ENCODE measurements around the gene TTLL11. TPM values are rescaled to one million over a fixed set of nuclear protein-coding genes. Genes with fewer than 3 reads are reported as not detected.
"Not testable (repeated sequence)": the region's sequence is repeated elsewhere in the genome, so short reads cannot be mapped to it uniquely, and the experiment has no call there.

TTLL11 gene
- total RNA-seq, 1 experiment from 2014 or later: 7.0 TPM

DNA sequence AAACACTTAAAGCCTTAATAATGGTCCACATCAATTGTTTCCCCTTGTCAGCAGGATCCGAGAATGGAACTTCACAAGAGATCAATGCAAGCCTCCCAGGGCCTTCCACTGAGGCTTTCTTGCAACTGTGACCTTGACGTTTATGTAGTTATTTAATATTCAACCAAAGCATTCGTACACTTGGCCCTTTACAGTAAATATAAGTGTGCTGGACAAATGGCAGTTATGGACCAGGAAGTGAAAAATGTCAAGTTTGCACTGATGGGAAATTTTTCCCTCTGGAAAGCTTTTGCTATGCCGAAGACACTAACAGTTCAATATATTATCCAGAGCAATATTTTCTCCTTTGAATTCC, 101.8 kb downstream of the TTLL11 start:
- DNase-seq (ENCODE audit: low spot score): no peak
- in situ Hi-C loops (cut with HindIII; ENCODE audit: low sequenced_read_pairs): no loop called here

DNA sequence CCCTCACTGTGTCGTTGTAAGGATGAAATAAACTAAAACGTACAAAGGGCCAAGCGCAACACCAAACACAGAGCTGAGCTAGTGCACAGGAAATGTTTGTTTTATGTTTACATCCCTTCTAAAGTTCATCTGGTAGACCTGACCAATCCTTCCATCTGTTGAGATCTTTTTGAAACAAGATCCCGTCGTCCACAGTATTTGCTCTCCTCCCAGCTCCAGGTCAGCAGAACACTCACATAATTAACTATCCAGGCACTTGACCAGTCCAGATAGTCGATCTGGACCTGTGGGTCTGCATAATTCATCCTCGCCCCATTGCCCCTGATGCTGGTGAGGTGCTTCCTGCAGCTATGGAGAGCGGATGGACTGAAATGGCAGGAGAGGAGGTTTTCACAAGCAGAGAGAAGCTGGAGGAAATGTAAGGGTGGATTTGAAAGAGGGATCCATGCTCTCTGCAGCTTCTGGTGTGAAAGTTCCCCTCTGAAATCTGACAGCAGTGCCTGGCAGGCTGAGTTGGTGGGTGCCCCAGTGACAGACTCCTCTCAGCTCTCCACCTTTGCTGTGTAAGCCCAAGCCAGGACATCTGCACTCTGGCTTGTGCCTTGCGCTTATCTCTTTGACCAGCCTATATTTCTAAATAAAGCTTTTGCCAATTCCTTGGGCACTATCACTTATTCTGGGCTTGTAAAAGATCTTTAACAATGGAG, 102.4 kb downstream of the TTLL11 start:
- in situ Hi-C loops (cut with HindIII; ENCODE audit: low sequenced_read_pairs): no loop called here
- DNase-seq (ENCODE audit: low spot score): no peak

DNA sequence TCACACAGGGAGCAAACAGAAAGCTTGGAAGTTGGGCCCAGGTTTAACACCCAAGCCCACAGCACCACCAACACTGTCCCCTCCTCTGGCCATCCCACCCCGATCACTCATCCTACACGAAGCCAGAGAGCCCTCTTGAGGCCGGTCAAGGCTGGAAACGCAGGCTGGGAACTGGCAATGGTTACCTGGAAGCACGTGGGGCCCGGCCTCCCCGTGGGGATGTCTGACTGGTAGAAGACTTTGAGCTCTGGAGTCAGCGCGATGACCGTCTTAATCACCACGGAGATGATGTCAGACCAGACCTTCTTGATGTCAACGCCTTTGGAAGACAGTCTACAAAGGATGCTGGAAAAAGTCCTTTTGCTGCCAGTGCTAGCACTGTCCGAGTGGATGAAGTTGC, 104.1 kb downstream of the TTLL11 start:
- DNase-seq (ENCODE audit: low spot score): peak; percentile 62
- in situ Hi-C loops (cut with HindIII; ENCODE audit: low sequenced_read_pairs): no loop called here

DNA sequence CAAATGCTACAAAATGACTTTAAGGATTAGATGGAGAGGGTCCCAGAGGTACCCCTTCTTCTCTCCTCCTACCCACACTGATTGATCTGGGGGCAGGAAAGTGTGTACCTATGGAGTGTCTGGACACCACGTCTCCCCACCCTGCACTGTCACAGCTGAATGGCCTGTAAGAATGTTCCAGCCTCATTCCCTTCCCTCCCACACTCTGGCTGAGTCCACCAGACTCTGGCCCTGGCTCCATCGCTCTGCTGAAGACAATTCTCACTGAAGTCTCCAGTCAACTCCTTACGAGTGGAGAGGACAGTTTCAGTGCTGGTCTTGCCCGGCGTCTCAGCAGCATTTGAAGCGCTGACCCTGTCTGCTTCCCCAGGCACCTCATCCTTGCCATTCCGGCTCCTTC, 105.8 kb downstream of the TTLL11 start:
- DNase-seq (ENCODE audit: low spot score): no peak
- in situ Hi-C loops (cut with HindIII; ENCODE audit: low sequenced_read_pairs): no loop called here

DNA sequence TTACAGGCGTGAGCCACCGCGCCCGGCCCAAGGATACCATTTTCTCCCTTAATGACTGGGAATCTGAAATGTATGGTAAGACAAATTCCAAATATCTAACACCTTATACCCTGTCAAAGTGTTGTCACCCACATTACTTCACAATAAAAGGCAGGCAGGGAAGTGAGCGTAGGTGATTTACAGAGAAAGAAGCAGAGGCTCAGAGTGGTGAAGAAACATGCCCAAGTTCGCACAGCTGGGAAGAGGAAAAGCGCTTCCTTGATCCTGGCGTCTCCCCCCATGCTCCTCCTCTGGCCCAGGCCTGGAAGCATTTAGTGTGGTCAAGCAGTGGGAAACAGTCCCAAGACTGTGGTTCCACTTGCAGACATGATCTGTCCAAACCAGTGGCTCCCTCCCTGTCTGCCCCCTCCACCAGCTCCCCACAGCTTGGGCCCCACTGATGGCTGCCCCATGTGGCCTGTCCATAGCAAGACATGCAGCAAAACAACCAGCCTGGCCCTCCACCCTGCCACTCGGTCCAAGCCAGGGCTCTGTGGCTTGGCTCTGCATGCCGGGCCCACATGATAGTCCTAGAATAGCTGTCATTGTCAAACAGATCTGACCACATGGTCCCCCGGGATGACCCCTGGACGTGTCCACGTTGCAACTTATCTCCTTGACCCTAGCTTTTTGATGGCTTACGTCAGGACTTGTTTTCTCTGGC, 107.2 kb downstream of the TTLL11 start:
- in situ Hi-C loops (cut with HindIII; ENCODE audit: low sequenced_read_pairs): no loop called here

DNA sequence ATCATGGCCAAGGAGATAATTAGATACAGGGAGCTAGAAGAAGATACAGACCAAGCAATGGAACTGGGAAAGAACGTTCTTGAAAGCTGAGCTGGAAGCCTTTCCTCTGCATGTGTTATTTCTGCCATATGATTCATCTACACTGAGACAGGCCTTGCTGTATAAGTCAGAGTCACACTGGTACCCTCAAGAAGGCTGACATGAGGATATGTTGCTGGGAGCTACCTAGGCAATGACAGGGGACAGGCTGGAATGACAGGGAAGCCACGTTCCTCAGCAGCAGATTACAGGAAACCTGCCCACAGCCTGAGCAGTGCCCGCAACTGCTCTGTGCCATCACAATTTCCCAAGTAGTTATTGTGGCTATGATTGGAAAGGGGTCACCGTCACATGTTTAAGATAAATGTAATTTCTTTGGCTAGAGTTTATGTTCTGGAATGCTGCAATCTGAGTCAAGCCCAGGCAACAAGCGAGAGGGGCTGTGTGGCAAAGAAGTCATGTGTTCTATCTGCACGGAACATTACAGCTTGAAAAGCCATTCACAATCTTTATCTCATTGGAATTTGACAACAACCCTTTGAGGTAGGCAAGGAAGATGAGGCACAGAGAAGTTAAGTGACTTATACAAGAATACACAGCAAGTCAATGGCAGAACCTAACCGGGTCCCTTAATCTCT, 108.2 kb downstream of the TTLL11 start:
- in situ Hi-C loops (cut with HindIII; ENCODE audit: low sequenced_read_pairs): no loop called here
- DNase-seq (ENCODE audit: low spot score): no peak

More for the DNA sequence above, 107.2 kb downstream of the TTLL11 start:
- no peak for DNase-seq (ENCODE audit: low spot score)

DNA sequence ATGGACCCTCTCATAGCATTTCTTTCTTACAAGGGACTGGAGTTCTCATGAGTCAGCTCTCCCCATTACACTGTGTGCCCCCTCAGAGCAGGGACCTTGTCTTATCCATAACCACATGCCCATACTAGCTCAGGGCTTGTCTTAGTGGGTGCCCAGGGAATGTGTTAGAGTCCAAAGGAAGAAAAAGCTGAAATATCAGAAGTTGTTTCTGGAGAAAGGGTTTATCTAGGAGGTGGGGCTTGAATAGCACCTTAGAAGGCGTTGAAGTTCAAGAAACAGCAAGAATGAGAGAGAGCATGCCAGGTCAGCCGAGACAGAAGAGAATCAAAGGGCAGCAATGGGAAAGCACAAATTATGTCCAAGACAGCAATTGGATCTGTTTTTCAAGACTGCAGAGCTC, 109.4 kb downstream of the TTLL11 start:
- DNase-seq (ENCODE audit: low spot score): no peak

DNA sequence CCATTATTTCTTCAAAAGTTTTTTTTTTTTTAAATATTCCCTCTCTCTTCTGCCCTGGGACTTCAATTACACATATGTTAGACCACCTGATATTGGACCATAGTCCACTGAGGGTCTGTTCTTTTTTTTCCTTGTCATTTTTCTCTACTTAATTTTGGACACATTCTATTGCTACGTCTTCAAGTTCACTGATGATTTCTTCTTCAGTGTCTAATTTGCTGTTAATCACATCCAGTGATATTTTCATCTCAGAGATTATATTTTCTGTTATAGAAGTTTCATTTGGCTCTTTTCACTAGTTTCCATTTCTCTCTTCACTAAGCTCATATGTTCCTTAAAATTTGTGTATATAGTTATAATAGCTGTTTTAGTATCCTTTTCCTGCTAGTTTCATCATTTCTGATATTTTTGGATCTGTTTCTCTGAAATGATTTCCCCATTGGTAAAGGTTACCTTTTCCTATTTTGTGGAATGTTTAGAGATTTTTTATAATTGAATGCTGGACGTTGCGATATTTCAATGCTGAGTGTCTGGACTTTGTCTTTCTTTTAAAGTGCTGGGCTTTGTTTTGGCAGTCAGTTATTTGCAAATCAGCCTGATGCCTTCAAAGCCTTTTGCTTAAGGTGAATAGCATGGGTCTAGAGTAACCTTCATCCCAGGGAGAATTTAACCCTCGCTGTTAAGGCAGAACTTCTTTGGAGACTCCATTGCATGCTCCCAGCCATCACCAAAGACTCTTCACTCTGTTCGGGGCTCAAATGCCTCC, 111.8 kb downstream of the TTLL11 start:
- in situ Hi-C loops (cut with HindIII; ENCODE audit: low sequenced_read_pairs): no loop called here
- DNase-seq (ENCODE audit: low spot score): no peak

More for the DNA sequence above, 109.4 kb downstream of the TTLL11 start:
- in situ Hi-C loops (cut with HindIII; ENCODE audit: low sequenced_read_pairs): no loop called here

DNA sequence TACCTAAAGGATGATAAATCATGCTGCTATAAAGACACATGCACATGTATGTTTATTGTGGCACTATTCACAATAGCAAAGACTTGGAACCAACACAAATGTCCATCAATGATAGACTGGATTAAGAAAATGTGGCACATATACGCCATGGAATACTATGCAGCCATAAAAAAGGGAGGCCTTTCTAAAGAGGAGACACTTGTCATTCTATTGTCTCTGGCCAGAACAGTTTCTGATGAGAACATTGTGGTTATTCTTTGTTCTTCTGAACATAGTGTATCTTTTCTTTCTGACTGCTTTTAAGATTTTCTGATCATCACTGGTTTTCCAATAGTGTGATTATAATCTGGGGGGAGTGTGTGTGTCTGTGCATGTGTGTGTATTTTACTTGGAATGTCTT, 112.4 kb downstream of the TTLL11 start:
- DNase-seq (ENCODE audit: low spot score); in situ Hi-C loops (cut with HindIII; ENCODE audit: low sequenced_read_pairs): not testable (repeated sequence)

DNA sequence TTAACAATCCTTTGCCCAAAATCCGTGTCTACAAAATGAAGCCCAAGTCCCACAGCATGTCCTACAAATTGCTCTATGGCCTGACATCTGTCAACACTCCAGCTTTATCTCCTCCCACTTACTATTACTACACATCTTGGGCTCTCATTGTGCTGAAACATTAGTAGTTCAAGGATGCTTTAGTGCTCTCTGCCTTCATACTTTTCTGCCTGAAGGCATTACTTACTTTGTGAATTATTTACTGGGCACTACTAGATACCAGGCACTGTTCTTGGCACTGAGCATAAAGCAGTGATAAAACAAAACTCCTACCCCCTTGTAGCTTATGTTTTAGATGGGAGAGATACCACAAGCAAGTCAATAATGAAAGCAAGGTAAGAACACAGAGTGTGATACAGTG, 113.4 kb downstream of the TTLL11 start:
- DNase-seq (ENCODE audit: low spot score): no peak
- in situ Hi-C loops (cut with HindIII; ENCODE audit: low sequenced_read_pairs): no loop called here

DNA sequence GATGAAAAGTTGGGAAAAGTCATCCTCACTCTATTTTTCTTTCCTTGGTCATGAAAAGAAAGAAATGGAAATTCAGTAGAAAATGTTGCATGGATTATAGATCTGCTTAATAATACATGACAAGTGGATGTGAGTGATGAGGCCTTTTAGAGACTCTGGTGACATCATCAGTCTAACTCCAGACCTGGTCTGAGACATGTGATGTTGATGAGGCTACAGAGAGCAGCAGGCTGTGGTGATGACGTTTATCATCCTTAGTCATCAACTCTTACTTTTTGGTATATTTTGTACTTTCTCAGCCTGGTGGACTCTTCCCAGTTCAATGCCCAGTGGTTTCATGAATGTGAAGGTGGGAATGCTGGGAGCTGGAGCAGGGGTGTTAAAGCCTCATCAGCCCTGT, 116.4 kb downstream of the TTLL11 start:
- in situ Hi-C loops (cut with HindIII; ENCODE audit: low sequenced_read_pairs): no loop called here
- DNase-seq (ENCODE audit: low spot score): no peak

DNA sequence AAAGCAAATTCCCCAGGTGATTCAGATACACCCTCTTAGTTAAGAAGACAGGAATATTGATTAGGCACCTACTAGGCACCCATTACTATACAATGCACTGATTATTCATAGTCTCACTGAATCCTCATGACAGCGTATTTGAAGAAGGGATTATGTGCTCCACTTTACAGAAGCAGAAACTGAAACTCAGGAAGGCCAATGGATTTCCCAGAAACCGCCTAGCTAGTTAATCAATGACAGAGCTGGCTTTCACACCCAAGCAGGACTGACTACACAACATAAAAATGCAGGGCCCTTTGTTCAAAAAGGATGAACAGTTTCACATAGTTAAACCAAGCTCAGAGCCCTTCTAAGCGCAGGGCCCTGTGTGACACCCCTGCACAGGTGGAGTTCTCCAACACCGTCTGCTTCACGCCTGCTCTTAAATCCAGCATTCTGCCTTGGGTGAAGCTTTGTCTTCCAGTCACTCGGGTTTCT, 117.3 kb downstream of the TTLL11 start:
- DNase-seq (ENCODE audit: low spot score): no peak
- in situ Hi-C loops (cut with HindIII; ENCODE audit: low sequenced_read_pairs): no loop called here

DNA sequence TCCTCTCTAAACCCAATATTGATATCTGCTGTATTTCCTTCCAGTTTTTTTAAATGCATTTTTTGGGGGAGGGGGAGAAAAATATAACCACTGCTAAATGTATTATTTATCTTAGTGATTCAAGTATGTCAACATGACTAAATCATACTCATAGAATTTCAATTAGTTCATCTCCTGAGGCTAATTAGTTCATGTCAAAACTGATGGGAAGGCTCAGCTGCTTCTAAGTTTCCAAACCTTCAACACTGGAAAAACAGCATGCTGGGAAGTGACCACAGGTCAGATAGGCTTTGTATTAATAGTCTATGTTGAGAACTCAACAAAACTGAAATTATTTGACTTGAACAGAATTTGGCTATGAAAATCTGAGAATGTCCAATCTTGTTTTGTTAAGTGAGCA, 118.7 kb downstream of the TTLL11 start:
- in situ Hi-C loops (cut with HindIII; ENCODE audit: low sequenced_read_pairs): no loop called here
- DNase-seq (ENCODE audit: low spot score): no peak

DNA sequence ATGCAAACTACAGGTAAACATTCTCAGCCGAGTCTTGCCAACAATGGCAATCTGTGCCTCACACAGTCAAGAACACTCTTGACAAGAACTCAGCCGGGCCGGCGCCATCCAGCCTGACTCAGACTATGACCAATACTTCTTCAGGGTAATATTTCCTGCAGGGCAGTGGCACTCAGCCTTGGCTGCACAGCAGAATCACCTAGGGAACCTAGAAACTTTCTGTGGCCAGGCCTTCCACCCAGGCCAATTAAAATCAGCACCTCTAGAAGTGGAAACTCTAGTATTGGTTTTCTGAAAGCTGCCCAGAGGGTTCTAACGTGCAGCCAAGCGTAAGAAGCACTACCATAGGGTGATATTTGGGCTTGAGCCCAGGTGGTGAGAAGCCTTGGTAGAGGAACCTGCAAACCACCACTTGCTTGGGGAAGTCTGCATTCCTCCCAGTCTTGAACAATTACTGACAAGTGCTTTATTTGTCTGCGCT, 120.6 kb downstream of the TTLL11 start:
- in situ Hi-C loops (cut with HindIII; ENCODE audit: low sequenced_read_pairs): no loop called here
- DNase-seq (ENCODE audit: low spot score): peak; percentile 47

DNA sequence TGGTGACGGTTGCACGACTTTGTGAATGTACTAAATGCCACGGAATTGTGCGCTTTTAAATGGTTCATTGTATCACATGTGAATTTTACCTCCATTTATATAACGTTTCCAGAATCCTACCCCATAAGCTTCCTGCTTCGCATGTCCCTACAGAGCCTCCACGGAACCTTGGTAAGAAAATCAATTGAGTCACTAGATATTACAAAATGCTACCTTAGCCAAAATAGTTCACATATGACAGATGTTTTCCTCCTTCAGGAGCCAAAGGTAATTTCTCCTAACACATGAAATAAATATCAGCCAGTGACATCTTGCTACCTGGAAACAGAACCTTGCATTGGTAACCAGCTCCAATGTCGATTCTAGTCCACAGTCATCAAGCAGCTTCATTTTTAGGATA, 125.1 kb downstream of the TTLL11 start:
- in situ Hi-C loops (cut with HindIII; ENCODE audit: low sequenced_read_pairs): no loop called here
- DNase-seq (ENCODE audit: low spot score): no peak

DNA sequence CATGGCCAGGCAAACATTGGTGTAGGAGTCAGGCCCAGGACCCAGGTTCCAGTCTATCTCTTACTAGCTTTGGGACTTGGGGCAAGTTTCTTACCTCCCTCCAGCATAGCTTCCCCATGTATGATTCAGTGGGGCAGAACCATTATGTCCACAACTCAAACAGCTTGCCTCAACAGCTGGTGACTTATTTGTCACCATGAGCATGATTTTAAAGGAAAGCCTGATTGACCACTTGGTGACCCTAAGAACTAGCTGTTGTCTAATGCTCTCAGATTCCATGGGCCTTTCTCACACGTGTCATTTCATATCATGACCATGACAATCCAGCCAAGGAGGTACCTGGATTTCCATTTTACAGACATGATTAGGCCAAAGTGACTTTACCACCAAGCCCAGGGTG, 126.4 kb downstream of the TTLL11 start:
- in situ Hi-C loops (cut with HindIII; ENCODE audit: low sequenced_read_pairs): no loop called here
- DNase-seq (ENCODE audit: low spot score): no peak

DNA sequence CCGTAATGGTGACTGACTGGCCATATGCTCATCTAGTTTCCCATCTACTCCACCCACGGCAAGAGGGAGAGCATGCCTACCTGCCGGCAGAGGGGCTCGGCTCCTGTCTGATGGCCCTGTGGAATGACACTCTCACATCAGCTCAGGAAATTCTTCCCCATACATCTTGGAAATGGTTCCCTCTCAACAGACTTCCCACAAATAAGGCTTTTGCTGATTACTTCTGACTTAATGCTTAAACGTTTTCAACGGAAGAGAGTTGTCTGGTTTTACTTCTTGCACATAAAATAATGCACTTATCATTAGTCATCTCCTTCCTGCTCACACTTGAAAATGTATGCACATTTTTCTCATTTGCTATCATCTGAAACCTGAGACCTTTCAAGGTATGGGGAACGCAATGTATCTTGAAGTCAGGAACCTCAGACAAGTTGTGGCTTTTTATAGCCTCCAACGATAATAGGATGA, 129.5 kb downstream of the TTLL11 start:
- DNase-seq (ENCODE audit: low spot score): no peak
- in situ Hi-C loops (cut with HindIII; ENCODE audit: low sequenced_read_pairs): no loop called here

DNA sequence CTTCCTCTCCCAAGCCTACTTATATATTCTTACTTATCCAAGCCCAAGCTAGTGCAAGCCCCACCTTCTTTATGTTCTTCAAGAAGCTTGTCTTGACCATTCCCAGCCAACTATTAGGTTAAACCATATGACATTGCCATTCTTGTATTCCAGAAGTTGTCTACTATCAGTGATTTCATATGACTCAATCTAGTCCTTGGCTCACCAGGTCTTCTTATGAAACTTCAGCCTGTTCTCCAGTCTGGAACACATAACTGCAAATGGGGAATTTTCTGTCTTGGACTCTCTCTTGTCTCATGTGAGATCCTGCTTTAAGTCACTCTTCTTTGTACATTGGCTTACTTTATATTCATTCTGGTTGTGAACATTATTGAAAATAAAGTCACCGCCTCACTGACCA, 130.7 kb downstream of the TTLL11 start:
- in situ Hi-C loops (cut with HindIII; ENCODE audit: low sequenced_read_pairs): no loop called here
- DNase-seq (ENCODE audit: low spot score): no peak

DNA sequence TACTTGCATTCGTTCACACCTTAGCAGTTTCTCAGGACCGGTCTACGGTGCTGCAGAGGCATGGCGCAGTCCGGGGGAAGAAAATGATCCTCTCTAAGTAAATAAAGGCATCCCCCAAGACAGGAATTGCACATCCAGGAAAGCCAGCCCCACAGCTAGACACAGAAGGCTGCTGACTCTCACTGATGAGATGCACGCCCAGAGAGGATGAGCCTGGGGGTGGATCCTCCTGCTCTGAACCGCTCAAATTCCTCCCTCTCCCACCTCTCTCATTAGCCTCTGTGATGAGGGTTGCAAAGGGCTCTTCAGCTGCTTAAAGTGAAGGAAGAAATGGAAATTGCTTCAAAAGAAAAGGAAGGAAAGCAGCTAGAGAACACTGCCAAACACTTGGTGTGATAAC, 132.4 kb downstream of the TTLL11 start:
- DNase-seq (ENCODE audit: low spot score): no peak
- in situ Hi-C loops (cut with HindIII; ENCODE audit: low sequenced_read_pairs): no loop called here
